ENCODE results near the gene ACAA2.
"Not testable (repeated sequence)": the region's sequence is repeated elsewhere in the genome, so short reads cannot be mapped to it uniquely, and the experiment has no call there.

ACAA2 gene

DNA sequence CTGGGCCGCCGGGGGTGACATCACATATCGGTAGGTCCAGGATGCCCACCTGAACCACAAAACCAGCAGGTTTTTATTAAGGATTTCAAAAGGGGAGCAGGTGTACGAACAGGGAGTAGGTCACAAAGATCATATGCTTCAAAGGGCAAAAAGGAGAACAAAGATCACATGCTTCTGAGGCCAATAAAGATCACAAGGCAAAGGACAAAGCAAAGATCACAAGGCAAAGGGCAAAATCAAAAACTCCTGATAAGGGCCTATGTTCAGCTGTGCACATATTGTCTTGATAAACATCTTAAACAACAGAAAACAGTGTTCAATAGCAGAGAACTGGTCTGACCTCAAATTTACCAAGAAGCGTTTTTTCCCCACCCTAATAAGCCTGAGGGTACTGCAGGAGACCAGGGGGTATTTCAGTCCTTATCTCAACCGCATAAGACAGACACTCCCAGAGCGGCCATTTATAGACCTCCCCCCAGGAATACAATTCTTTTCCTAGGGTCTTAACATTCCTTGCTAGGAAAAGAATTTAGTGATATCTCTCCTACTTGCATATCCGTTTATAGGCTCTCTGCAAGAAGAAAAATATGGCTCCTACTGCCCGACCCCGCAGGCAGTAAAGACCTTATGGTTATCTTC is 4.7 kb downstream of the ACAA2 start:
- FAIRE-seq: not testable (repeated sequence)

DNA sequence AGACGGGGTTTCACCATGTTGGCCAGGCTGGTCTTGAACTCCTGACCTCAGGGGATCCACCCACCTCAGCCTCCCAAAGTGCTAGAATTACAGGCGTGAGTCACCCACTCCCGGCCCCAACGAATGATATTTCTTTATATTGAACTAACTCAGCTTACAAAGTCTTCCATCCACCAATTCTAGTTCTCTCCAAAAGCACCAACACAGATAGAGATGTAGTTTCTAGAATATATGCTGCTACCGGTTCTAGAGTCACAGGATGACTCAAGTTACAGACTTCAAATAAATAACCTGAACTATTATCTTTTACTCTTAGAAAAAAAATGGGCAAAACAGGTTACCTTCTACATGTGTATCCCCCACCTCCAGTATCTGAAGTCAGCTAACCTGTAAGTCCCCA is 9.2 kb downstream of the ACAA2 start:
- no peak for FAIRE-seq

DNA sequence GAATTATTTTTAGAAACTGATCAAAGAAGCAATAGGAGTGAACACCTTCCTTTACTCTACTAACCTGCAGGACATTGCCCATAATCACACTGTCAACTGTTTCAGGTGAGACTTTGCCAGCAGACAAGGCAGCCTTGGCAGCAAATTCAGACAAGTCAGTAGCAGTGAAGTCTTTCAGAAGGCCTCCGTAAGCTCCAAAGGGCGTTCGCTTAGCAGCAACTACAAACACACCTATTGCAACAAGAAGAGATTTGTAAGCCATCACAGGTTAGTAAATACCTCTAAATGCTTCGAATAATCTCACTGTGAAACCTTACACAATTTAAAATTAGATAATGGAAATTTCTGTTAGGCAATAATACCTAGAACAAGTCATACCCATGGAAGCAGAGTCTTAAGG is 10.7 kb downstream of the ACAA2 start:
- no peak for FAIRE-seq

DNA sequence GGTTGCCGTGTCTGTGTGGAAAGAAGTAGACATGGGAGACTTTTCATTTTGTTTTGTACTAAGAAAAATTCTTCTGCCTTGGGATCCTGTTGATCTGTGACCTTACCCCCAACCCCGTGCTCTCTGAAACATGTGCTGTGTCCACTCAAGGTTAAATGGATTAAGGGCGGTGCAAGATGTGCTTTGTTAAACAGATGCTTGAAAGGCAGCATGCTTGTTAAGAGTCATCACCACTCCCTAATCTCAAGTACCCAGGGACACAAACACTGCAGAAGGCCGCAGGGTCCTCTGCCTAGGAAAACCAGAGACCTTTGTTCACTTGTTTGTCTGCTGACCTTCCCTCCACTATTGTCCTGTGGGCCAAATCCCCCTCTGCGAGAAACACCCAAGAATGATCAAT is 12.8 kb downstream of the ACAA2 start:
- not testable (repeated sequence) for FAIRE-seq

DNA sequence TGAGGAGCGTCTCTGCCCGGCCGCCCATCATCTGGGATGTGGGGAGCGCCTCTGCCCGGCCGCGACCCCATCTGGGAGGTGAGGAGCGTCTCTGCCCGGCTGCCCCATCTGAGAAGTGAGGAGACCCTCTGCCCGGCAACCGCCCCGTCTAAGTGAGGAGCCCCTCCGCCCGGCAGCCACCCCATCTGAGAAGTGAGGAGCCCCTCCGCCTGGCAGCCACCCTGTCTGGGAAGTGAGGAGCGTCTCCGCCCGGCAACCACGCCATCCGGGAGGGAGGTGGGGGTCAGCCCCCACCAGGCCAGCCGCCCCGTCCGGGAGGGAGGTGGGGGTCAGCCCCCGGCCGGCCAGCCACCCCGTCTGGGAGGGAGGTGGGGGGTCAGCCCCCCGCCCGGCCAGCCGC is 13.5 kb downstream of the ACAA2 start:
- FAIRE-seq: not testable (repeated sequence)

DNA sequence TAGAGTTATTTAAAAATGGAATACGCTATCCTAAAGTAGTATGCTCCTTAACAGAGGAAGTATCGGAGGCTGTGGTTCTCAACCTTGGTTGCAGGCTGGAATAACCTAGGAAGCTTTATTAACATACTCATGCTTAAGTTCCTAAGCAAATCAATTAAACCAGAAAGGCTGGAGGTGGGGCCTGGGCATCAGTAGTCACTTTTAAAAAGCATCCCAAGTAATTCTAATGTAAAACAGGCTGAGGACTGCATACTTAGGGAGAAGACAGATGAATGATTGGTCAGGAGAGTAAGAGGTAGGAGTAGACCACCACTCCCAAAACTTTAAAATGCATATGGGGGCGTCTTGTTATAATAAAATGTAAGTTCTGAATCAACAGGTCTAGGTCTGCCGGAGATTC is 15.3 kb downstream of the ACAA2 start:
- FAIRE-seq: no peak

DNA sequence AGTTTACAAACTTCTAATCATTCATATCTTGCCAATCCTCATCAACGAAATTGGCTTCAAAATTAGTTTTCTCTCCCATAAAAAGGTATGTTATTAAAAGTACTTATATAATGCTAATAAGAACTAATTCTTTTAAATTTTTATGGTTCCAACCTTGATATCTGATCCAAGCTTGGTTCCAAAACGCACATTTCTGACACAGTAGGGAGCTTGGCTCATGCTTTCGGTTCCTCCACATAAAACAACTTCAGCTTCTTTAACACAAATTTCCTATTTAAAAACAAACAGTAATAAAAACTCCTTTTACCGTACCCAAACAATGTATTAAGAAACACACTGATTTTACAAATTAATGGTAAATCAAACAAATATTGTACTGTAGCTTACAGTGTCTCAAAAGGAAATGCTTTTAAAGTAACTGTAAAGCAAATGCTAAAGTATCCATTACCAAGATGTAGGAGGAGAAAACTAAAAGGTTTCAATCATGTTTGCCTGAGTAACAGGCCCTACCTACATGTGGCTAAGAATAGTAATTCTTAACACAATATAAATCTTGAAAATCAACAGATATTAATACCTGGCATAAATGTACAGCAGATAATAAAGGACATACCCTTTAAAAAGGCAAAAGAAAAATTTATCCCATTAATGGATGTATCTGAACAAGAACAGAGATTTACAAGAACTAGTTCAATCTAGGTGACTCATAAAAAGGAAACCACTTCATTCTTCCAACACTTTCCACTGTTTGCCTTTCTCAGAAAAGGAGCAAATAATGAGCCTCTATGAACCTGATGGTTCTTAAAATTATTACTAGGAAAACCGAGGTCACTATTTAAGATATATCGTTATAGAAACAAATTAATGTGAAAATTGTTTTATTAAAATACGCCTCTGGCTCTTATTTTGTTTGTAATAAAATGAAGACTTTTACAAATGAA is 17.5 kb downstream of the ACAA2 start:
- FAIRE-seq: no peak

DNA sequence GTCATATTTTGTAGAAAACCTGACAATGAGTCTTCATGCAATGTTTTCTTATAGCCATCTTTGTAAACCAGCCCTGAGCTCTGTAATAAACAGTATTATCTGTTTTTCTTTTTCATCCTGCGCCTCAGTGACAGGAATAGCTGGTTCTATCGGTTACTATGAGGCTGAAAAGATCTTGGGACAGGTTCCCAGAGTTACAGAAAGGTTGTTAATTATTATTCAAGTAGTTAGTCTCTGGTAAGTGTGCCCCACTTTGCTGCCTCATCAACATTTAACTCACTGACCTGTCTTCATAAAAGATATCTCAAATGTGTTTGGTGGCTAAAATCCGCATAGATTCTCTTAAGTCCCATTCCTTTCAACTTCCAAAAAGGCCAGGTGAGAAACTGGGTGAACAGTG is 18.6 kb downstream of the ACAA2 start:
- no peak for FAIRE-seq

DNA sequence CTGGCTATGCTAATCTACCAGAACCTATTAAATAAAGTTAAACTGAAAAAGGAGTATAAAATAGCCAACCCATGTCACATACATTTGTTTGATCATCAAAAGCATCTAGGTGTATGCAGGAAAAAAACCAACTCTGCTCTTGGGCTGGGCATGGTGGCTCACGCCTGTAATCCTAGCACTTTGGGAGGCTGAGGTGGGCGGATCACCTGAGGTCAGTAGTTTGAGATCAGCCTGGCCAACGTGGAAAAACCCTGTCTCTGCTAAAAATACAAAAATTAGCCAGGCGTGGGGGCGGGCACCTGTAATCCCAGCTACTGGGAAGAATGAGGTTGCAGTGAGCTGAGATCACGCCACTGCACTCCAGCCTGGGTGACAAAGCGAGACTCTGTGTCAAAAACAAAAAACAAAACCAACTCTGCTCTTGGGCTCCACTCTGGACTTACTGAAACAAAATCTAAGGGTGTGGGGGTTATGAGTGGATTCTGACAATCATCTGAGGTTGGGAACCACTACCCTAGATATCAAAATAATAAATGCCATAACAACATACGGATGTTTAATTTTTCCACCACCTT is 23.7 kb downstream of the ACAA2 start:
- FAIRE-seq: not testable (repeated sequence)

DNA sequence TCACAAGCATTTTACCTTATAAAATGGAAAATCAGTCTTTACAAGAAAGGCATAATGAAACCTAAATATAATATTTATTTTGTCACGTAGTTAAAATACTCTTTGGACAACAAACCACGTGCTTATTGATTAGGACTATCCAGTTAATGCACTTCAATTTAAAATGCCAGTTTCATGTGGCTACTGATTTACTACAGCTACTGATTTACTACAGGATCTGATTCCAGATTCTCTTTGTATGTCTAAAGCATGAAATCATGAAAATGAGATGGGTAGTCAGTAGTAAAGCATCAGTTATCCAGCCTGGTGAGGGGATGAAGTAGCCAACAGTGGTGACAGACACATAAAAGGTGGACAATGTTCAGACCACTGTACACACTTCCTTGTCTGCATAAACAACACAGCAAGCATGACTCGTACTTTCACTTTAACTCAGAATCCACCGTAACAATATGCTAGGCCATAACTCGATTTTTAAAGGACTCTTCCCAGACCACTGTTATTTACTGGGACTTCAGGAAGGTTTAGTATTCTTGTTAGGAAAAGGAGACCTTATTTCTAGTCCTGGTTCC is 24.9 kb downstream of the ACAA2 start:
- no peak for FAIRE-seq

DNA sequence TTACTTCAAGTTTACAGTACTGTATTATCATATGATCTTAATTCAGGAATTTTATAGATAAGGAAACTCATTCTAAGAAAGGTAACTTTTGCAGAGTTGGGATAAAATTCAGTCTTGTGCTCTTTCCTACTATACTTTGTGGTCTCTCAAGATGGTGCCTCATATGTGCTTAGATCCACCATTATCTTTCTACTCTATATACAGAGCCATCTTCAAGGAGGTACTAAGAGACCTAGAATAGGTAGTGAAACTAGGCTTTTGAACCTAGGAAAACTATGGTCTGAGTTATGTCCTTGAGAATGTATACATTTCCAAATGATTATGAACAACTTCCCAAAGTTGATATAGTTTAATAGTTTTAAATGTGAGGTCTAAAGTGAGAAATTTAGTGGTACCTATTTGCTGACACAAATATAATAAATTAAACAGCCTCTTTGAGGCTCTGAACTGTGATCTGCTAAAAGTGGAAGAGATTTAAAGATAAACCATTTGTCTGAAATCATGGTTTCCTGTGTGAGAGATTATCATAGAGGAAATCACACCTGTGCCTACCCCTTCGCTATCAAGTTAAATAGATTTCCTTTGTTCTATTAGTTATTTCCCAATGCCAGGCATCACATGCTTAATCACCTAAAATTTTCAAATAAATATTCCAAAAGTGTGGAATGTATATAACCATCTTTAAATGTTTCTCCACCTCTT is 27.2 kb downstream of the ACAA2 start:
- FAIRE-seq: no peak

DNA sequence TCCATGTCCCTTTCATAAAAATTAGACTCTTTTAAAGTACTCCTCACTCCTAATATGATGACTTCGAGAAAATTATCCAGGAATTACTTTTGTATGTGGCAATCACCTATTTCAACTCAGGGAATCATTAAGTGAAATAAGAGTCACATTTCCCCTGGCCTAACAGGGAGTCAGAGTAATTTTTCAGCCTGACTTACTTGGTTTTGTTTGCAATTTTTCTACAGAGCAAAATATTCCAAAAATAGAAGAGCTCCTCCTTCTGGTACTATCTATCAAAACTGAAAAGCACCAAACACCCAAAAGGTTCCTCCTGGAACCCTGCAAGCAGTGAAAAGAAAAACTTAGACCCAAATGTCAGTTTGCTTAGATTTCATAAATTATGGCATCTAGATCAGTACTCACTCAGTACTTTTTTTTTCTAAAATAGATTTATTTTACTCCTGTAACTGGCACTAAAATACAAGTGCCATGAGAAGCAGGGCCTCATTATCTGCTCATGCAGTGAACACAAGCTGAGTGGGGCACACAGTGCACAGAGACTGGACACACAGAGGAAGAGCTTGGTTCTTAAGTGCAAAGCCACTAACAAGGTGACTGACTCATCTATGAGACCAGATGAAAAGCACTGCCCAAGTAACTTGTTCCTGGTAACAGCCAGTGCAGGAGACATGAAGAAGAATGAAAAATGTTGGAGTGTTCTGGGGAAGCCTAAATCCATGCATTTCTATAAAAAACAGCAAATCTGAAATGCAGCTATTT is 28.7 kb downstream of the ACAA2 start:
- FAIRE-seq: no peak

DNA sequence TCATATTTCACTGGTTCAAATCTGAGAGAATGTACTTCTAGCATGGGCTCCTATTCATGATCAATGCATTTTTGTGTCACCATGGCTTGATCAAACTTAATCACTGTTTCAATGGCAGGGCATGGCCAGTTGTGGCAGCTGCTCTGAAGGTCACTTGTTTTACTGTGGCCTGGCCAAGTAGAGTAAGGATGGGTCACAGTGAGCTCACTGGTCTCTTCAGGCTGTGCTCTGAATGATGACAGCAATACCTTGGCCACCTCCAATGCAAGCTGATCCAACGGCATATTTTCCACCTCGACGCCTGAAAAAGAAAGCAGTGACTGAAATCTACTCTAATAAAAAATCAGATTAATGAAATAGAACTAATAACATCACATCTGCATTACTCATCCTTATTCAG is 29.7 kb downstream of the ACAA2 start:
- not testable (repeated sequence) for FAIRE-seq

DNA sequence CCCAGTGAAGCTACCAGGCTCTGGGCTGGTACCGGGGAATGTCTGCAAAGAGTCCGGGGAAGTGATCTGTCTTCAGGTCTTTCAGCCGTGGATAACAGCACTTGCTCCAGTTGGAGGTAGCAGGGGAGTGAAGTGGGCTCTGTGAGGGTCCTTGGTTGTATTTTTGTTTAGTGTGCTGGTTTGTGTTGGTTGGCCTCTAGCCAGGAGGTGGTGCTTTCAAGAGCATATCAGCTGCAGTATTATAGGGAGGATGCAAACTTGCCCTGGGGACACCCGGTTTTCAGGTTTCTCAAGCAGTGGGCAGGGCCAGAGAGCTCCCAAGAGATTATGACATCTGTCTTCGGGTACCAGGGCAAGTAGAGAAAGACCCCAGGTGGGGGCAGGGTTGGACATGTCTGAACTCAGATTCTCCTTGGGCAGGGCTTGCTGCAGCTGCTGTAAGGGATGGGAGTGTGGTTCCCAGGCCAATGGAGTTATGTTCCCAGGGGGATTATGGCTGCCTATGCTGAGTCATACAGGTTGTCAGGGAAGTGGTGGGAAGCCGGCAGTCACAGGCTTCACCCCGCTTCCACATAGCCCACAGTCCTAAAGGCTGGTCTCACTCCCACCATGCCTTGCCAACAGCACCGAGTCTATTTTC is 34.4 kb downstream of the ACAA2 start:
- no peak for FAIRE-seq

DNA sequence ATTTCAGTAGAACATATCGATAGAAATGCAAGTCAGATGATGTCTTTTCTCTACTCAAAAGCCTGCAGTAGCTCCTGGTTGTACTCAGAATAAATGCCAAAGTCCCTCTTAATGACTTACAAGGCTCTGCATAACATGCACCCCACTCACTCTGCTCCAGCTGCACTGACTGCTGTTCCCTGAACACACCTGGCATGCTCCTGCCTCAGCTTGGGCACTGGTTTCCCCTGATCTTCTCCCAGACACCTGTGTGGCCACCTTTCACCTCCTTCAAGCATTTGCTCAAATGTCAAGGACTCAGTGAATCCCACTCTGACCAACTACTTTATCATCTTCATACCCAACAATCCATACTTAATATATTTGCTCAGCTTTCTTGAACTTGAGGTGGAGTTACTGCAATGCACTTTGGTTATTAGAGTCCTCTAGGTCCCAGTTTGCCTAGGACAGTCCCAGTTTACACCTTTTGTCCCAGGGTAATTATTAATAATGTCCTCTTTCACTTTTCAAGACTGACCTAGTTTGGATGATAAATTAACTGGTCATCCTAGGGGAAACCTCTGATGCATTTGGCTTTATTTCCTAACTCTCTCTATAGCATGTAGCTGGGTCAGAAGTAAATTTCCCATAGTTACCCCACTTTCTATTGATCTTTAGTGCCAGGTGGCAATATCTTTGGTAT is 44.1 kb downstream of the ACAA2 start:
- FAIRE-seq: no peak

DNA sequence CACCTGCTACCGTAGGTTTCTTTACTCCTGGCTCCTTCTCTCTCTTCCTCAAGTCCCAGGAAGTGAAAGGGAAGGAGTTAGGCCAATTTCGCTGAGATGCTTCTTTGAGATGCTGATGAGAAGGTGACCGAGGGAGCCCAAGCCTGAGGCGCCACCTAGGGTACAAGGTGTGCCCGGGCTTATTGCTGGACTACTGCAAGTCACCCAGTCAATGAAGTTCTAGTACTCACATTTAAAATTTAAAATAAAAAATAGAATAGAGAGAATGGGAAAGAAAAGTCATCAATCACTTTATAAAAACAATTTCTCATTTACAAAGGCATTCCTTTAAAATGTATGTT is 45.3 kb downstream of the ACAA2 start:
- FAIRE-seq: no peak

DNA sequence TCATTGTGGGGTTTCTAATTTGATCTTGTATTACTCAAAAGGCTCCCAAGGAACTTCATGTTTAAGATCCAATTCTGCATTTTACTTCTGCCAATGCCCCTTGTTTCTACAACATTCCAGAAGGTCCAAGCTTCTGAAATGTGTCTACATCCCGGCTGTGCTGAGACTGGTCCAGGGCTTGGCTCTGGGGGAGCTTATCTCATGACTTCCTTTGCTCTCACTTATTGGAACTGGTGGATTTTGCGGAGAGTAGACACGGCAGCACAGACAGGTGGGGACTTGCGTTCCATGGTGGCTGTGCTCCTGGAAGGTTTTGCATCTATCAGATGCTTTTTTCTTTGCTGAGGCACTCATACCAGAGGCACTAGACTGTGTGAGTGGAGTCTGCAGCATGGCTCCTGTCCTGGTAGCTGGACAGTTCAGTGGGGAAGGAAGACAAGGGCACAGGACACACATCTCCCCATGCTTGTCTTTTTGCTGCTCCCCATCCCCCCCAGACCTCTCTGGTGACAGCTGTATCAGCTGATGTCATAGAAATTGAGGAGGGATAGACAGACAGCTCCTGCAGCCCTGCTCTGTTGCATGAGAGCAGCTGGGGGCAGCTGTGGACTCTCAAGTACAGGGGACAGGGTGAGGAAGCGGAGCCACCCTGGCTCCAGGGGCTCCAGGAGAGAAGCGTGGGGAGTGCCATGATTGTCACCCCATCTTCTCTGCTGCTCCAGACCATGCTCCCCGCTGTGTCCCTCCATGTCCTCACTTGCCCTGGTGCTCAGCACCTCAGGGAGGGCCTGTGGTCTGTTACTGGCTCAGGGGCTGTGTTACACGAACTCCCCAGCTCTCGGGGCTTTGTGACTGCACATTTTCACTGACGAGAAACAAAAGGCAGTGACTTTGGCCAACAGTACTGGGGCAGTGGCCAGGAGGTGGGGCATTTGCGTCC is 46.0 kb downstream of the ACAA2 start:
- no peak for FAIRE-seq

DNA sequence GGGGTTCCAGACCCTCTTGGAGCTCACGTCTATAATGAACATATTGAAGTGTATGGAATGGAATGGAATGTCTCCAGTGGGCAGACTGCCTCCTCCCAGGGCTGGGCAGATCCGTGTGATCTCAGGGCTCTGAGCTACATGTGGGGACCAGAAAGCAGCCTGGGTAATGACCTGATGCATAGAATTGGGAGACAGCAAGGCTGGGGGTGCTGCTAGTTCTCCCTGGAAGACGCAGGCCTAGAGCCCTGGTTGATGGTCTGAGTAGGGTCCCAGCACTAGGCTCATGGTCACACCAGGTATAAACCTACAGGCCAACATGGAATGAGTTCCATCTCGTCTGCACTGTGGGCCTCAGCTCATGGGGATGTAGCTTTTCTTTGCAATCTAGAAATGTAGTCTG is 46.7 kb downstream of the ACAA2 start:
- no peak for FAIRE-seq

DNA sequence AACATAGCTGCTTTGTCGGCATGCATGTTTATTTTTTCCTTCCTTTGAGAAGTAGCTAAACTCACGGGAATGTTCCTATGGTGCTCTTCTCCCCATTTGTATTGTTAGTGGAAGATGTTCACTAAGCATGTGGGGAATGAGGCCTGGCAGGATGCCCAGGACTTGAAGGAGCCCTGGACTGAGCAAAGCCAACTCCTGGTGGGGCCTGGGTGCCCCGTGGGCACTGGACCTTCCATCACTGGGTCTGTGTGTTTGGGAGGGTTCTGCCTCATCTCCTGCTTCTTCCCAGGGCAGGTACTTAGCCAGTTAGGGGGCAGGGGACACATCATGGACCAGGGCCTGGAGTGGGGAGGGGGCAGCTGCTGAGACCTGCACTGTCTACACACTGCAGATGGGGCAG is 49.3 kb downstream of the ACAA2 start:
- no peak for FAIRE-seq

DNA sequence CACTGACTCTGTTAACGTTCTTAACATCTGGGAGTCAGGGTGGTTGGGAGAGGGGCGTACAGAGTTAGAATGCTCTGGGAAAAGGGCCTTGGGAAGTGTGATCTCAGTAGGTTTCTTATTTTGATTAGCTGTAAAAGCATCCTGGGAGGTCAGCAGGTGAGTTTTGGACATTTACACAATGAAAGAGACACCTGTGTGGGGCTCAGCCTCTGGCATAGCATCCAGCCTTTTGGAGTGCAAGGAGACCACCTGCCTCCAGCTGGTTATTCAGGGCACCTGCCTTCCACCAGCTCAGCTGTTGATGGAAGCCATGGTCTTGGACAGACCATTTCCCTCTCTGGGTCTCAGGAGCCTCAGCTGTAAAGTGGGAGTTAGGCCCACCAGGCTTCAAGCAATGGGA is 49.7 kb downstream of the ACAA2 start:
- no peak for FAIRE-seq

Data from TTC549 (cell line).